Mesenchymal stem cell (in vitro differentiated cells and primary cell): ENCODE results near the gene IL17RE.

ENCODE experiments used
- DNase-seq: peaks from one replicate; pipeline ENCODE4 v3.0.0-alpha.2; 2013
- H2AFZ ChIP-seq: one replicate; pipeline ENCODE4 v1.6.1; 2013; ENCODE audit warnings: low read depth, mild to moderate bottlenecking, control low read depth, inconsistent platforms, low read length, moderate library complexity
- H2AK5ac ChIP-seq: 2 replicates; pipeline ENCODE4 v1.6.1; 2013; ENCODE audit warnings: low read length, moderate library complexity, mild to moderate bottlenecking, inconsistent platforms; ENCODE audit not compliant: severe bottlenecking
- H2BK120ac ChIP-seq: one replicate; pipeline ENCODE4 v1.6.1; 2013; ENCODE audit warnings: low read depth, mild to moderate bottlenecking, inconsistent platforms, low read length, moderate library complexity
- H2BK12ac ChIP-seq, 2 experiments: one replicate each; pipeline ENCODE4 v1.6.1; 2013; ENCODE audit warnings: inconsistent platforms in 2 of 2, low read length in 2 of 2, mild to moderate bottlenecking in 2 of 2, moderate library complexity in 2 of 2, control low read depth in 1 of 2
- H2BK15ac ChIP-seq: one replicate; pipeline ENCODE4 v1.6.1; 2013; ENCODE audit warnings: mild to moderate bottlenecking, low read depth, inconsistent platforms; ENCODE audit not compliant: poor library complexity, severe bottlenecking
- H2BK5ac ChIP-seq: 2 replicates; pipeline ENCODE4 v1.6.1; 2013; ENCODE audit warnings: low read depth, mild to moderate bottlenecking, low read length, control low read depth, inconsistent platforms; ENCODE audit not compliant: poor library complexity, severe bottlenecking
- H3K14ac ChIP-seq, 2 experiments: one replicate each; pipeline ENCODE4 v1.6.1; 2013; ENCODE audit warnings: inconsistent platforms in 2 of 2, low read length in 2 of 2, control low read depth in 1 of 2, mild to moderate bottlenecking in 1 of 2, moderate library complexity in 1 of 2
- H3K18ac ChIP-seq, 2 experiments: one replicate each; pipeline ENCODE4 v1.6.1; 2013; ENCODE audit warnings: inconsistent platforms in 2 of 2, low read length in 2 of 2, control low read depth in 1 of 2, low read depth in 1 of 2, mild to moderate bottlenecking in 1 of 2
- H3K23ac ChIP-seq, 2 experiments: one replicate each; pipeline ENCODE4 v1.6.1; 2013; ENCODE audit warnings: inconsistent platforms in 2 of 2, low read length in 2 of 2, mild to moderate bottlenecking in 2 of 2, moderate library complexity in 2 of 2, control low read depth in 1 of 2
- H3K27ac ChIP-seq: 2 replicates; pipeline ENCODE4 v1.5.1; 2013; ENCODE audit warnings: mild to moderate bottlenecking, moderate library complexity, low read length, control low read depth, inconsistent platforms; ENCODE audit not compliant: poor library complexity, severe bottlenecking
- H3K27me3 ChIP-seq, 2 experiments: 2 replicates each; pipeline versions ENCODE4 v1.6.1 to v1.7.0; 2013; ENCODE audit warnings: low read length in 2 of 2, mild to moderate bottlenecking in 2 of 2, moderate library complexity in 2 of 2, control low read depth in 1 of 2, inconsistent platforms in 1 of 2; ENCODE audit not compliant: control insufficient read depth in 1 of 2, insufficient read depth in 1 of 2
- H3K36me3 ChIP-seq, 2 experiments: 2 replicates each; pipeline versions ENCODE4 v1.6.1 to v1.7.0; 2013; ENCODE audit warnings: low read length in 2 of 2, control low read depth in 1 of 2, inconsistent platforms in 1 of 2, low read depth in 1 of 2, mild to moderate bottlenecking in 1 of 2; ENCODE audit not compliant: insufficient read depth in 2 of 2, control insufficient read depth in 1 of 2
- H3K4ac ChIP-seq, 2 experiments: one replicate each; pipeline ENCODE4 v1.6.1; 2013; ENCODE audit warnings: inconsistent platforms in 2 of 2, low read length in 2 of 2, mild to moderate bottlenecking in 2 of 2, moderate library complexity in 2 of 2, control low read depth in 1 of 2, low read depth in 1 of 2
- H3K4me1 ChIP-seq: 2 replicates; pipeline ENCODE4 v1.6.1; 2013; ENCODE audit warnings: low read depth, low read length, control low read depth; ENCODE audit not compliant: control insufficient read depth, insufficient read depth
- H3K4me2 ChIP-seq: 2 replicates; pipeline ENCODE4 v1.6.1; 2013; ENCODE audit warnings: low read length, mild to moderate bottlenecking, inconsistent platforms; ENCODE audit not compliant: poor library complexity, severe bottlenecking
- H3K4me3 ChIP-seq, 2 experiments: 2 replicates each; pipeline versions ENCODE4 v1.5.1 to v1.7.0; 2013; ENCODE audit warnings: low read length in 2 of 2, mild to moderate bottlenecking in 2 of 2, control low read depth in 1 of 2, low read depth in 1 of 2; ENCODE audit not compliant: insufficient read depth in 1 of 2
- H3K79me1 ChIP-seq: replicated peaks from 2 replicates; pipeline ENCODE4 v1.6.1; 2013; ENCODE audit warnings: mild to moderate bottlenecking, control low read depth, low read length, inconsistent platforms; ENCODE audit not compliant: poor library complexity, severe bottlenecking
- H3K9ac ChIP-seq: 2 replicates; pipeline ENCODE4 v1.7.0; 2013; ENCODE audit warnings: mild to moderate bottlenecking, low read length, moderate library complexity
- H3K9me3 ChIP-seq: 2 replicates; pipeline ENCODE4 v1.7.0; 2013; ENCODE audit warnings: mild to moderate bottlenecking, low read length; ENCODE audit not compliant: control insufficient read depth
- H4K8ac ChIP-seq: one replicate; pipeline ENCODE4 v1.6.1; 2013; ENCODE audit warnings: inconsistent platforms, mild to moderate bottlenecking, low read length, moderate library complexity
- H4K91ac ChIP-seq: one replicate; pipeline ENCODE4 v1.6.1; 2013; ENCODE audit warnings: mild to moderate bottlenecking, low read length, inconsistent platforms
- WGBS: methylation state at CpG from one replicate; pipeline ENCODE4 v1.1.7; 2013; ENCODE audit warnings: mixed read lengths; 5-methylcytosine and 5-hydroxymethylcytosine counted together

Gene IL17RE

DNA sequence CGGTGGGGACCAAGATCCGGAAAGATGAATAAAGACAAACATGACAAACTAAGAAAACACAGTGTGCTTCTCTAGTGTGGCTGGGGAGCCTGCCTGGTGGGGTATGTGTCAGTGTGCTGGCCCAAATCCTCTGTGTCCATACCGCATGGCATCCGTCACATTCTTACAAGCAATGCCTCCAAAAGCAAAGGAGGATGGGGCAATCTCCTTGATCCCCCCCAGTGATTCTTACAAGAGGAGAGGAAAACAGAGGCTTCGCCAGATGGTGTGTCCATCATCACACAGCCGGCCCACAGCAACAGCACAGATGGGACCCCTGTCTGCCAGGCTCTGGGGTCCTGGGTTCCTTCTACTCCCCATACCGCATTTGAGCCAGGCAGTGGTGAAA, 13.7 kb downstream of the IL17RE start:
- Histone ChIP-seq H3K4me2 (peak overlapping the region; percentile 63), H3K27ac (peak overlapping the region; percentile 62), H3K79me1 (peaks cover 15% of the 10 kb centered on the region), H2AFZ (peak overlapping the region; percentile 29), H3K4me1 (peaks cover 47% of the 10 kb centered on the region), H3K36me3 (peaks cover 10 to 11% of the 10 kb centered on the region in 2 experiments), H3K9me3 (no peaks in the 10 kb centered on the region), H3K9ac (peak overlapping the region; percentile 91), H4K91ac (peak overlapping the region; percentile 12), H2AK5ac (peak overlapping the region; percentile 46), H3K23ac (no peak overlapping the region), H3K4me3 (peak overlapping the region in 1 of 2 experiments; percentile 82), H2BK15ac (no peak overlapping the region), H2BK120ac (peak overlapping the region; percentile 74), H3K27me3 (no peaks in the 10 kb centered on the region), H3K18ac (peak overlapping the region; percentile 2 to 94), H3K14ac (peak overlapping the region in 1 of 2 experiments; percentile 44), H4K8ac (peak overlapping the region; percentile 4), H2BK12ac (peak overlapping the region; percentile 7 to 88), H3K4ac (peak overlapping the region; percentile 9 to 92), H2BK5ac (no peak overlapping the region)
- peak; percentile 57 for DNase-seq
- WGBS = 51% methylated on average over 7 of the region's 7 CpGs

DNA sequence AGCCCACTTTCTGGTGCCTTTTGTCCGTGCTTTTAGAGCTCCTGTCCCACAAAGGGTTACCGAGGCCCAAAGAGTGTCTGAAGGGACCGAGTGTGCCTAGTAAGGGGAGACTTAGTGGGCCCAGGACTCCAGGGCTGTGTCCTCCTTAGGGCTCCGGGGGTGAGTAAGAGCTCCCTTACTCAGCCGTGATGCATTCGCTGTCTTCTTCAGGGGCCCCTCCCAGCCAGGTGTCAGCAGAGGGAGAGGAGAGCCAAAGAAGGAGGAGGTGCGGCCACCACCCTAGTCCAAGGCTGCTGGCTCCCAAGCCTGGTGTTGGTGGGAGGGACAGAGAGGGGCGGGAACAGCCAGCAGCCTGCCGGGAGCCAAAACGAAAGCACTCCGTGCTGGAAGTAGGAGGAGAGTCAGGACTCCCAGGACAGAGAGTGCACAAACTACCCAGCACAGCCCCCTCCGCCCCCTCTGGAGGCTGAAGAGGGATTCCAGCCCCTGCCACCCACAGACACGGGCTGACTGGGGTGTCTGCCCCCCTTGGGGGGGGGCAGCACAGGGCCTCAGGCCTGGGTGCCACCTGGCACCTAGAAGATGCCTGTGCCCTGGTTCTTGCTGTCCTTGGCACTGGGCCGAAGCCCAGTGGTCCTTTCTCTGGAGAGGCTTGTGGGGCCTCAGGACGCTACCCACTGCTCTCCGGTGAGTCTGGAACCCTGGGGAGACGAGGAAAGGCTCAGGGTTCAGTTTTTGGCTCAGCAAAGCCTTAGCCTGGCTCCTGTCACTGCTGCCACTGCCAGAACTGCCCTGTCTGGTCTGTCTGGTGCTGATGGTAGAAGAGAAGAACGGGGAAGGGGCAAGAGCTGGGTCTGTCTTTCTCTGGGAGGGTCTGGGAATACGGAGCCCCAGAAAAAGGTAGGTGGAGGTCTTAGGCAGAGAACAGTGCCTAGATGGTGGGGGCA, 14.4 kb downstream of the IL17RE start, which contains the start of gene IL17RC:
TSS of gene IL17RC (plus strand) at position 365 of the 947 bp plus-strand sequence. CDS start at position 583, 218 bp downstream.
- peak within 1 kb of the TSS; percentile 94 for H2BK120ac ChIP-seq
- H3K23ac ChIP-seq = peak within 1 kb of the TSS in 1 of 2 experiments; percentile 60
- peak within 1 kb of the TSS; percentile 46 for H2AK5ac ChIP-seq
- peaks cover 15% of the 10 kb centered on the region for H3K79me1 ChIP-seq
- no peak within 1 kb of the TSS for H2BK5ac ChIP-seq
- peak within 1 kb of the TSS; percentile 63 for H3K27ac ChIP-seq
- peak within 1 kb of the TSS; percentile 91 for H3K9ac ChIP-seq
- H2BK15ac ChIP-seq = peak within 1 kb of the TSS; percentile 86
- peak within 1 kb of the TSS; percentile 86 for H3K4me2 ChIP-seq
- peak within 1 kb of the TSS; percentile 7 to 88 for H2BK12ac ChIP-seq
- peak within 1 kb of the TSS; percentile 79 to 94 for H3K4ac ChIP-seq
- H3K14ac ChIP-seq = peak within 1 kb of the TSS in 1 of 2 experiments; percentile 44
- peak; percentile 92 for DNase-seq
- H3K9me3 ChIP-seq = no peaks in the 10 kb centered on the region
- H4K91ac ChIP-seq = peak within 1 kb of the TSS; percentile 94
- peaks cover 10 to 11% of the 10 kb centered on the region in 2 experiments for H3K36me3 ChIP-seq
- H3K27me3 ChIP-seq = no peaks in the 10 kb centered on the region
- H3K4me1 ChIP-seq = peaks cover 43% of the 10 kb centered on the region
- peak within 1 kb of the TSS; percentile 99 for H4K8ac ChIP-seq
- peak within 1 kb of the TSS; percentile 95 to 97 for H3K18ac ChIP-seq
- peak within 1 kb of the TSS; percentile 76 to 82 for H3K4me3 ChIP-seq
- H2AFZ ChIP-seq = peak within 1 kb of the TSS; percentile 46
- WGBS = 17% methylated on average over 17 of the region's 19 CpGs

DNA sequence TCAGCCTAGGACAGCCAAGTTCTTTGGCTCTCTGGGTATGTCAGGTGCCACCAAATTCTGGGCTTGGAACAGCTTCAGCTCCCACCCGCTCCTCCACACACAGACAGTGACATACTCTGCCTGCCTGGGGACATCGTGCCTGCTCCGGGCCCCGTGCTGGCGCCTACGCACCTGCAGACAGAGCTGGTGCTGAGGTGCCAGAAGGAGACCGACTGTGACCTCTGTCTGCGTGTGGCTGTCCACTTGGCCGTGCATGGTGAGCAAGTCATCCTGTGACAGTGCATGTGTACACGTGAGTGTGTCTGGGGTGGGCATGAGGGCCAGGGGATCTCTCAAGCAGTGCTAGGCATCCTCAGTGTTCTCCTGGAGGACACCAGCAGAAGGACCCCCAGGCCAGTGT, 15.2 kb downstream of the IL17RE start:
- Histone ChIP-seq H3K27ac (no peak overlapping the region), H3K27me3 (no peaks in the 10 kb centered on the region), H2BK12ac (no peak overlapping the region), H3K14ac (peak overlapping the region in 1 of 2 experiments; percentile 1), H4K8ac (peak overlapping the region; percentile 8), H3K4me3 (peak overlapping the region in 1 of 2 experiments; percentile 82), H3K4ac (peak overlapping the region; percentile 79 to 89), H3K4me1 (peaks cover 39% of the 10 kb centered on the region), H3K23ac (no peak overlapping the region), H2BK120ac (no peak overlapping the region), H3K36me3 (peaks cover 10 to 17% of the 10 kb centered on the region in 2 experiments), H2BK15ac (no peak overlapping the region), H2AK5ac (peak overlapping the region; percentile 29), H3K9me3 (no peaks in the 10 kb centered on the region), H3K4me2 (peak overlapping the region; percentile 86), H2BK5ac (no peak overlapping the region), H4K91ac (peak overlapping the region; percentile 30), H3K9ac (peak overlapping the region; percentile 91), H3K79me1 (peaks cover 15% of the 10 kb centered on the region), H3K18ac (peak overlapping the region in 1 of 2 experiments; percentile 1), H2AFZ (no peak overlapping the region)
- WGBS = 98% methylated on average over 10 of the region's 10 CpGs
- DNase-seq = no peak
